Transverse colon (tissue), 4 donors: ENCODE data around the gene KIAA0586. TPM values are rescaled to one million over a fixed set of nuclear protein-coding genes. Genes with fewer than 3 reads are reported as not detected.

Experiments
- DNase-seq: peaks from one replicate; pipeline ENCODE4 v3.0.0-alpha.2; 2019
- H3K27ac ChIP-seq, 4 donors: fragments of 200-600 bp; sonication (generic); 2 replicates each; pipeline ENCODE4 v1.5.1; 2016 to 2018; ENCODE audit warnings: inconsistent platforms in 4 of 4
- H3K27me3 ChIP-seq: fragments of 200-600 bp; sonication (generic); 2 replicates; pipeline ENCODE4 v1.5.1; 2017; ENCODE audit warnings: inconsistent platforms
- H3K36me3 ChIP-seq, 4 donors: fragments of 200-600 bp; sonication (generic); 2 replicates each; pipeline ENCODE4 v1.5.1; 2017 to 2019; ENCODE audit warnings: inconsistent platforms in 4 of 4
- H3K4me1 ChIP-seq, 4 donors: fragments of 200-600 bp; sonication (generic); 2 replicates each; pipeline ENCODE4 v1.5.1; 2017 to 2020; ENCODE audit warnings: inconsistent platforms in 4 of 4
- H3K4me3 ChIP-seq, 4 donors: fragments of 200-600 bp; sonication (generic); 1 replicate in 1 of 4; 2 replicates in 3 of 4; pipeline versions ENCODE4 v1.5.1 to v1.6.1; 2017 to 2019; ENCODE audit warnings: inconsistent platforms in 4 of 4
- H3K9me3 ChIP-seq, 2 donors: fragments of 200-600 bp; sonication (generic); 2 replicates each; pipeline ENCODE4 v1.5.1; 2017 to 2019; ENCODE audit warnings: inconsistent platforms in 2 of 2
- EP300 ChIP-seq: sonication (generic); formaldehyde crosslinking; IDR thresholded peaks from one replicate; pipeline ENCODE4 v1.6.1; 2017; ENCODE audit warnings: antibody characterized with exemption, low read depth
- POLR2A ChIP-seq: fragments of 450-650 bp; IDR thresholded peaks from one replicate; pipeline ENCODE4 v1.6.1; 2016; ENCODE audit warnings: antibody characterized with exemption, mild to moderate bottlenecking, moderate library complexity
- POLR2AphosphoS5 ChIP-seq, 3 donors: sonication (generic); formaldehyde crosslinking; IDR thresholded peaks; one replicate each; pipeline ENCODE4 v1.6.1; 2016; ENCODE audit warnings: antibody characterized with exemption in 3 of 3
- WGBS, 2 donors: methylation state at CpG; one replicate each; pipeline ENCODE4 v1.1.5; 2018; ENCODE audit warnings: low coverage in 1 of 2; 5-methylcytosine and 5-hydroxymethylcytosine counted together
- in situ Hi-C, 4 donors: fragments of 200-750 bp; cut with MboI; loops; one replicate each; pipeline versions ENCODE4 v1.15.0 to v1.15.1; 2017; ENCODE audit warnings: low sequenced_read_pairs in 3 of 4, low pct_ligation_motif_present in 1 of 4, low pct_unique_long_range_greater_than_20kb in 1 of 4
- intact Hi-C: fragments of 100-400 bp; cut with DNase I; formaldehyde crosslinking; loops from one replicate; pipeline ENCODE4 v1.15.1; 2023; ENCODE audit warnings: low total_unique reads
- total RNA-seq, 4 donors: library from RNA; depleted of rRNA; stranded (reverse); fragments of >200 nt; gene quantifications; one replicate each; pipeline ENCODE4 v1.1.0, GENCODE V29; 2016
- TF ChIP-seq, protein P1 (sequence below), 5 experiments: fragments of 200-600 bp in 3 of 5; fragments of 450-650 bp in 2 of 5; sonication (generic) in 3 of 5; IDR thresholded peaks; 1 replicate in 2 of 5; 2 replicates in 3 of 5; pipeline ENCODE4 v1.5.1; 2016 to 2017; ENCODE audit warnings: antibody characterized with exemption in 5 of 5, inconsistent platforms in 3 of 5, mild to moderate bottlenecking in 2 of 5, moderate library complexity in 1 of 5

KIAA0586 gene
- 10 to 100 TPM in 3 of 4 donors, 1 to 10 TPM in 1; 9.4 to 17.8 (median 12.5) TPM for total RNA-seq

DNA sequence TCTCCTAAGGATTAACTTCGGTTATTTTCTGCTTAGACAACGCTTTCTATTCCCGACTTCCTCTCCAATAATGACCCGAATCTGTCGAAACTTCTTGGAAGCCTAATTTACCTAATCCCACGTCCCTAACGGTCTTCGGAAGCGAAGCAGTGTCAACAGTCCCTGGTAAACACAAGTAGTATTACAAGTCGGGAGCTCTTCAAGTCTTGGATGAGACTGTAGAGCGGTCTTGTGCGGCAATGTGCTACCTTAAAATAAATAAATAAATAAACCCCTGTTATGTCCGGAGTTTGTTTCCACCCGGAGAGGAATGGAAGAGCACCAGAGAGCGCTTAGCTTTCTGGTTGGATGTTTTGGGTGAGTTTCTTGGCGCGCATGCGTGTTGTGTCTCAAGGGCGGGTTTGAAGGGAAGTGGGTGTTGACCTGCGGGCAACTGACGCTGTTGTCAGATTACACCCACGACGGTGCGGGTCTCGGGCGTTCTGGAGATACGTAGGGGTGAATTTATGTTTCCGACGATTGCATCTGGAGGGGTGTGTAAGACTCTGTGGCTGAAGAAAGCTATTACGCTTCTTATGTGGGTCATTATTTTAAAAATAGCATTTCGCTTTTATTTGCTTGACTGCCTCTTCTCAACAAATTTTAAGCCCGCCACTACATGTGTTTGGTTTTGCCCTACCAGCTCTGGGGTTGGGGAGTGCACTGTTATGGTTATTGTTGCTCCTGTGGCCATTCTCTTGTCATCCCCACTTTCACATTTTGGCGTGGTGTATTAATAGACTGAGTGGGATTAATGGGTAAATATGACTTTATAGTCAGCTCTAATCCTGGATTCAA is at the start of gene KIAA0586, which contains the start of gene TIMM9:
Gene KIAA0586, plus strand, starts transcription at position 439 of the 837 bp plus-strand sequence. CDS start 546 bp downstream, outside the sequence.
Gene TIMM9, minus strand, starts transcription at position 251 of the 837 bp plus-strand sequence. CDS start 15,586 bp downstream, outside the sequence.
- H3K27ac ChIP-seq, result peak within 1 kb of the TSS; percentile 88 to 96 (median 94)
- H3K36me3 ChIP-seq, result peaks cover 0 to 2% (median under 1%) of the 10 kb centered on the region in 4 donors
- no peaks in the 10 kb centered on the region for H3K27me3 ChIP-seq
- TF ChIP-seq POLR2AphosphoS5 (IDR thresholded peaks at IDR 0.05) (peak; percentile 93 to 96 (median 96)), POLR2A (peak; percentile 85), EP300 (no peak)
- TF ChIP-seq, protein P1, sequence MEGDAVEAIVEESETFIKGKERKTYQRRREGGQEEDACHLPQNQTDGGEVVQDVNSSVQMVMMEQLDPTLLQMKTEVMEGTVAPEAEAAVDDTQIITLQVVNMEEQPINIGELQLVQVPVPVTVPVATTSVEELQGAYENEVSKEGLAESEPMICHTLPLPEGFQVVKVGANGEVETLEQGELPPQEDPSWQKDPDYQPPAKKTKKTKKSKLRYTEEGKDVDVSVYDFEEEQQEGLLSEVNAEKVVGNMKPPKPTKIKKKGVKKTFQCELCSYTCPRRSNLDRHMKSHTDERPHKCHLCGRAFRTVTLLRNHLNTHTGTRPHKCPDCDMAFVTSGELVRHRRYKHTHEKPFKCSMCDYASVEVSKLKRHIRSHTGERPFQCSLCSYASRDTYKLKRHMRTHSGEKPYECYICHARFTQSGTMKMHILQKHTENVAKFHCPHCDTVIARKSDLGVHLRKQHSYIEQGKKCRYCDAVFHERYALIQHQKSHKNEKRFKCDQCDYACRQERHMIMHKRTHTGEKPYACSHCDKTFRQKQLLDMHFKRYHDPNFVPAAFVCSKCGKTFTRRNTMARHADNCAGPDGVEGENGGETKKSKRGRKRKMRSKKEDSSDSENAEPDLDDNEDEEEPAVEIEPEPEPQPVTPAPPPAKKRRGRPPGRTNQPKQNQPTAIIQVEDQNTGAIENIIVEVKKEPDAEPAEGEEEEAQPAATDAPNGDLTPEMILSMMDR (IDR thresholded peaks at IDR 0.05), result no peak
- H3K4me3 ChIP-seq, result peak within 1 kb of the TSS; percentile 54 to 94 (median 86)
- intact Hi-C loops, result no loop called here
- WGBS, 2 donors, result 0 to 1% methylated on average over 16 to 33 of the region's 33 CpGs
- H3K4me1 ChIP-seq, result peaks cover 11 to 23% (median 14%) of the 10 kb centered on the region in 4 donors
- in situ Hi-C loops, result no loop called here
- peak; percentile 97 for DNase-seq
- H3K9me3 ChIP-seq, result no peaks in the 10 kb centered on the region

DNA sequence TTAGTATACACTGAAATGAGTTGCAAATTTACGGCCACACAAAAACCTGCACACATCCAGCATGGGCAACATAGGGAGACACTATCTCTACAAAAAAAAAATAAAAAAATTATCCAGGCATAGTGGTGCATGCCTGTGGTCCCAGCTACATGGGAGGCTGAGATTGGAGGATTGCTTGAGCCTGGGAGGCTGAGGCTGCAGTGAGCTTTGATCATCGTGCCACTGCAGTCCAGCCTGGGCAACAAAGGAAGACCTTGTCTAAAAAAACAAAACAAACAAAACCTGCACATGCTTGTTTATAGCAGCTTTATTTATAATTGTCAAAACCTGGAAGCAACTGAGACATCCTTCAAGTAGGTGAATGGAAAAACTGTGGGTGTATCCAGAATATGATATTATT is 36.7 kb upstream of the KIAA0586 start:
- in situ Hi-C loops, result no loop called here
- WGBS, 2 donors, result 78 to 83% methylated on average over 2 of the region's 2 CpGs
- DNase-seq, result no peak
- intact Hi-C loops, result no loop called here
- TF ChIP-seq EP300, result no peak
- TF ChIP-seq, protein P1 (IDR thresholded peaks at IDR 0.05), result no peak
- TF ChIP-seq POLR2A, result no peak
- no peak for TF ChIP-seq POLR2AphosphoS5 (IDR thresholded peaks at IDR 0.05)
- Histone ChIP-seq H3K36me3 (no peaks in the 10 kb centered on the region), H3K4me3 (no peak overlapping the region), H3K9me3 (no peaks in the 10 kb centered on the region), H3K27ac (no peak overlapping the region), H3K4me1 (peaks cover 0 to 6% (median 4%) of the 10 kb centered on the region in 4 donors), H3K27me3 (no peaks in the 10 kb centered on the region)

DNA sequence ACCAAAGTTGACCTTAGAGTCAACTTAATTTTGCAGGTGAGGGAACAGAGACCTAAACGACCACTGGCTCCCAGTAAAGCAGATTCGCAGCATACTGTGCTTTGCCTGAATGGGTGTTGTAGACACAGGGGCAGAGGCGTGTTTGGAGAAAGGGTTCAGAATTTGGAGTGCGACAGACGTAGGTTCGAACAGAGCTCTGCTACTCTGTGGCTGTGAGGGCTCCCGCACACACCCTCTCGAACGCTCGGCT is 32.0 kb upstream of the KIAA0586 start:
- TF ChIP-seq, protein P1 (IDR thresholded peaks at IDR 0.05), result peak in 1 of 5 experiments; percentile 22
- no peak for TF ChIP-seq POLR2A
- Histone ChIP-seq H3K4me3 (peak overlapping the region; percentile 1 to 70 (median 59)), H3K36me3 (no peaks in the 10 kb centered on the region), H3K27me3 (no peaks in the 10 kb centered on the region), H3K4me1 (peaks cover 0 to 15% (median 4%) of the 10 kb centered on the region in 4 donors), H3K27ac (peak overlapping the region; percentile 80 to 88 (median 86)), H3K9me3 (no peaks in the 10 kb centered on the region)
- in situ Hi-C loops, result no loop called here
- DNase-seq, result no peak
- intact Hi-C loops, result no loop called here
- WGBS, 2 donors, result 0 to 10% methylated on average over 1 to 10 of the region's 10 CpGs

DNA sequence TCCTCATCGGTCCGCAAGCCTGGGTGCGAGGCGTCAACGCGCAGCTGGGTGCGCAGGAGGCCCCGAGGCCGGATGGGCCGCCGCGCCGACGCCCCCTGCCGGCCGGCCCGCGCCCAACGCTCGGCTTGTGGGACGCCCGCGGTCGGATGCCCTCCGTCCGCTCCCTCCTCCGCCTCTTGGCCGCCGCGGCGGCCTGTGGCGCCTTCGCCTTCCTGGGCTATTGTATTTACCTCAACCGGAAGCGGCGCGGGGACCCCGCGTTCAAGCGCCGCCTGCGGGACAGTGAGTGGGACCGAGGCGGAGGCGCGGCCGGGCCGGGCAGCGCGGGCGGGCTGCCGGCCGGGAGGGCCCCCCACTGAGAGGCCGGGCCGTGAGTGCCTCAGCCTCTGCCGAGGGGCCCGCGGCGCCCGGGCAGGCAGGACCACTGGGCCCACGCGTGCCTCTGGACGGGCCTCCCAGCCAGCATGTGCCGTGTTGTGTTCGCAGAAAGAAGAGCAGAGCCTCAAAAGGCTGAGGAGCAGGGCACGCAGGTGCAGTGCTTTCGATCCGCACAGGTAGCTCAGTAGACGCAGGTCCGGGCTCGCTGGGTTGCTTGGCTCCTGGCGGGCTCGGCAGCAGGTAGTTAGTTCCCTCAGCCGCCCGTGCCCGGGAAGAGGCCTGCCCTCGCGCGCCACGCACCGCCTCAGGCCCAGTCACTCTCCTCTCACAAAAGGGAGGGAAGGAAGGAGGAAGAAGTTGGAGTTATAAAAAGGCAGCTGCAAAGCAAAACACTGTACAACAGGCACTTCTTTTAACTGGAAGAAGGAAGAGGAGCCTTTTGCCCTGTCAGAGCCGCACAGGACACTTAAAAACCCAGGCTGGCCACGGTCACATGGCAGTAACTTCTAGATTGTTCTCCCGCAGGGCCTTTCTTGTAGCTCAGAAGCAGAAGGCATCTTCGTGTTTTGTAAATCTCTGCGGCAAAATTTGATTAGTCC is 31.4 kb upstream of the KIAA0586 start, which contains the start of gene TOMM20L:
Gene TOMM20L, plus strand, starts transcription at position 119 of the 977 bp plus-strand sequence. Its CDS starts 28 bp downstream, at position 147.
- WGBS, 2 donors, result 19% methylated on average over 40 of the region's 86 CpGs; no CpG with 5 or more reads in 1 of the 2 donors
- no peaks in the 10 kb centered on the region for H3K36me3 ChIP-seq
- no peaks in the 10 kb centered on the region for H3K9me3 ChIP-seq
- peaks cover 0 to 15% (median 4%) of the 10 kb centered on the region in 4 donors for H3K4me1 ChIP-seq
- peak within 1 kb of the TSS; percentile 30 to 70 (median 59) for H3K4me3 ChIP-seq
- intact Hi-C loops, result no loop called here
- in situ Hi-C loops, result no loop called here
- H3K27ac ChIP-seq, result peak within 1 kb of the TSS; percentile 80 to 88 (median 86)
- TF ChIP-seq, protein P1 (IDR thresholded peaks at IDR 0.05), result peak in 4 of 5 experiments; percentile 66 to 89 (median 84)
- TF ChIP-seq EP300, result no peak
- TF ChIP-seq POLR2A, result peak; percentile 47
- no peak for TF ChIP-seq POLR2AphosphoS5 (IDR thresholded peaks at IDR 0.05)
- DNase-seq, result peak; percentile 80
- no peaks in the 10 kb centered on the region for H3K27me3 ChIP-seq
